Right renal cortex interstitium (tissue), 3 donors: ENCODE data around the gene TBC1D2B. TPM values are rescaled to one million over a fixed set of nuclear protein-coding genes. Genes with fewer than 3 reads are reported as not detected.

Source experiments
- DNase-seq, 3 donors: peaks; one replicate each; pipeline ENCODE4 v3.0.0-alpha.2; 2013; ENCODE audit warnings: low read depth in 3 of 3, low spot score in 2 of 3
- polyA plus RNA-seq, 3 donors: library from polyadenylated mRNA; unstranded; fragments of 120-200 nt; gene quantifications; one replicate each; pipeline ENCODE4 v1.2.1, GENCODE V29; 2013; ENCODE audit not compliant: insufficient read length in 3 of 3

The TBC1D2B gene
- 10 to 100 TPM; 25.9 to 28.7 (median 26.6) TPM for polyA plus RNA-seq

- DNase-seq, result no peak
Measured at GRCh38 chr15:78077053-78077870, at the start of gene TBC1D2B. Gene TBC1D2B (minus strand): TSS chr15:78077711. CDS start chr15:78077652, 59 bp downstream.

- no peak for DNase-seq
Measured at GRCh38 chr15:78125267-78125666, 47.8 kb upstream of the TBC1D2B start.

- DNase-seq, result no peak
Measured at GRCh38 chr15:78120523-78120922, 43.0 kb upstream of the TBC1D2B start.

GRCh38 chr15:78112551-78112950 lies 35.0 kb upstream of the TBC1D2B start:
- DNase-seq, result no peak

- DNase-seq, result no peak
Measured at GRCh38 chr15:78111788-78112187, 34.3 kb upstream of the TBC1D2B start.

GRCh38 chr15:78110916-78111475 lies 33.5 kb upstream of the TBC1D2B start:
- no peak for DNase-seq

GRCh38 chr15:78110096-78110495 lies 32.6 kb upstream of the TBC1D2B start:
- no peak for DNase-seq

GRCh38 chr15:78109156-78109555 lies 31.6 kb upstream of the TBC1D2B start:
- DNase-seq, result no peak

- DNase-seq, result no peak
Measured at GRCh38 chr15:78108300-78109084, 31.0 kb upstream of the TBC1D2B start.

GRCh38 chr15:78107471-78107870 lies 30.0 kb upstream of the TBC1D2B start:
- DNase-seq, result no peak

GRCh38 chr15:78105476-78106241 lies 28.1 kb upstream of the TBC1D2B start:
- DNase-seq, result no peak

- no peak for DNase-seq
Measured at GRCh38 chr15:78104566-78105475, 27.3 kb upstream of the TBC1D2B start.

- no peak for DNase-seq
Measured at GRCh38 chr15:78104119-78104479, 26.6 kb upstream of the TBC1D2B start.

GRCh38 chr15:78103406-78104118 lies 26.1 kb upstream of the TBC1D2B start:
- no peak for DNase-seq

- no peak for DNase-seq
Measured at GRCh38 chr15:78102741-78103140, 25.2 kb upstream of the TBC1D2B start.

GRCh38 chr15:78102211-78102610 lies 24.7 kb upstream of the TBC1D2B start:
- DNase-seq, result no peak

GRCh38 chr15:78101423-78102105 lies 24.1 kb upstream of the TBC1D2B start:
- no peak for DNase-seq

GRCh38 chr15:78100886-78101285 lies 23.4 kb upstream of the TBC1D2B start:
- no peak for DNase-seq
